ENCODE measurements around the gene TMEM51. TPM values are rescaled to one million over a fixed set of nuclear protein-coding genes. Genes with fewer than 3 reads are reported as not detected.

The TMEM51 gene
- total and polyA plus RNA-seq, 2 of the 13 experiments (the other 11 are each of a cell fraction or from before 2014, with no cell fraction given): 12.2 to 22.3 TPM

GRCh38 chr1:15173863-15174614, 20.5 kb downstream of the TMEM51 start (continued):
- TF ChIP-seq HNRNPH1 (optimal IDR thresholded peaks at IDR 0.05; ENCODE audit: low read depth, low read length) (no peak), EP300 (IDR thresholded peaks at IDR 0.05; ENCODE audit: low read depth in 2 of 2, low read length in 2 of 2) (peak in 1 of 2 experiments; percentile 71; a peak in 1 of 4 replicates), EP300 (CRISPR knock-in tag; IDR thresholded peaks at IDR 0.05; ENCODE audit: borderline replicate concordance) (no peak), RNF2 (conservative IDR thresholded peaks at IDR 0.05; ENCODE audit: low read depth) (no peak), NR2F6 (IDR thresholded peaks at IDR 0.05) (peak; percentile 66), NR2F6 (CRISPR knock-in tag; IDR thresholded peaks at IDR 0.05) (peak; percentile 63), CREB1 (IDR thresholded peaks at IDR 0.05) (no peak), CREB1 (CRISPR knock-in tag; IDR thresholded peaks at IDR 0.05) (peak; percentile 56; the same call in 1 of the 2 replicates), ZBTB43 (CRISPR knock-in tag; conservative IDR thresholded peaks at IDR 0.05) (no peak), ZNF331 (CRISPR knock-in tag; IDR thresholded peaks at IDR 0.05) (no peak), HOXA5 (CRISPR knock-in tag; IDR thresholded peaks at IDR 0.05) (0 out of 2 replicates have a peak, but pooled peaks have one; percentile 32), ZNF431 (CRISPR knock-in tag; IDR thresholded peaks at IDR 0.05; ENCODE audit: borderline replicate concordance, low read depth) (no peak), NR2F2 (IDR thresholded peaks at IDR 0.05; ENCODE audit: borderline replicate concordance, low read depth) (peak; percentile 55; the same call in 1 of the 2 replicates), KAT2B (IDR thresholded peaks at IDR 0.05; ENCODE audit: borderline replicate concordance, low read depth, low read length) (no peak), ZKSCAN8 (CRISPR knock-in tag; IDR thresholded peaks at IDR 0.05; ENCODE audit: borderline replicate concordance) (no peak), ZMYM3 (CRISPR knock-in tag; IDR thresholded peaks at IDR 0.05) (0 out of 2 replicates have a peak, but pooled peaks have one; percentile 56), ZNF329 (CRISPR knock-in tag; IDR thresholded peaks at IDR 0.05; ENCODE audit: low read depth) (no peak), E2F1 (CRISPR knock-in tag; IDR thresholded peaks at IDR 0.05) (0 out of 2 replicates have a peak, but pooled peaks have one; percentile 40), ATAD3A (CRISPR knock-in tag; IDR thresholded peaks at IDR 0.05) (no peak), NFYC (CRISPR knock-in tag; IDR thresholded peaks at IDR 0.05) (no peak), HDAC1 (CRISPR knock-in tag; IDR thresholded peaks at IDR 0.05) (peak; percentile 41; the same call in 1 of the 2 replicates), ZNF235 (CRISPR knock-in tag; IDR thresholded peaks at IDR 0.05; ENCODE audit: borderline replicate concordance) (no peak), HDAC2 (CRISPR knock-in tag; IDR thresholded peaks at IDR 0.05) (peak; percentile 64), ATM (IDR thresholded peaks at IDR 0.05; ENCODE audit: borderline replicate concordance) (no peak), REL (CRISPR knock-in tag; conservative IDR thresholded peaks at IDR 0.05) (no peak), GATAD2A (CRISPR knock-in tag; IDR thresholded peaks at IDR 0.05) (peak; percentile 86), ZNF543 (CRISPR knock-in tag; IDR thresholded peaks at IDR 0.05) (no peak), NCOA1 (CRISPR knock-in tag; IDR thresholded peaks at IDR 0.05) (no peak)
- TF ChIP-seq, protein P1, sequence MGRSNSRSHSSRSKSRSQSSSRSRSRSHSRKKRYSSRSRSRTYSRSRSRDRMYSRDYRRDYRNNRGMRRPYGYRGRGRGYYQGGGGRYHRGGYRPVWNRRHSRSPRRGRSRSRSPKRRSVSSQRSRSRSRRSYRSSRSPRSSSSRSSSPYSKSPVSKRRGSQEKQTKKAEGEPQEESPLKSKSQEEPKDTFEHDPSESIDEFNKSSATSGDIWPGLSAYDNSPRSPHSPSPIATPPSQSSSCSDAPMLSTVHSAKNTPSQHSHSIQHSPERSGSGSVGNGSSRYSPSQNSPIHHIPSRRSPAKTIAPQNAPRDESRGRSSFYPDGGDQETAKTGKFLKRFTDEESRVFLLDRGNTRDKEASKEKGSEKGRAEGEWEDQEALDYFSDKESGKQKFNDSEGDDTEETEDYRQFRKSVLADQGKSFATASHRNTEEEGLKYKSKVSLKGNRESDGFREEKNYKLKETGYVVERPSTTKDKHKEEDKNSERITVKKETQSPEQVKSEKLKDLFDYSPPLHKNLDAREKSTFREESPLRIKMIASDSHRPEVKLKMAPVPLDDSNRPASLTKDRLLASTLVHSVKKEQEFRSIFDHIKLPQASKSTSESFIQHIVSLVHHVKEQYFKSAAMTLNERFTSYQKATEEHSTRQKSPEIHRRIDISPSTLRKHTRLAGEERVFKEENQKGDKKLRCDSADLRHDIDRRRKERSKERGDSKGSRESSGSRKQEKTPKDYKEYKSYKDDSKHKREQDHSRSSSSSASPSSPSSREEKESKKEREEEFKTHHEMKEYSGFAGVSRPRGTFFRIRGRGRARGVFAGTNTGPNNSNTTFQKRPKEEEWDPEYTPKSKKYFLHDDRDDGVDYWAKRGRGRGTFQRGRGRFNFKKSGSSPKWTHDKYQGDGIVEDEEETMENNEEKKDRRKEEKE (IDR thresholded peaks at IDR 0.05): no peak
